CD4-positive, alpha-beta T cell treated with Interleukin-17A for 4 hours (primary cell): Measurements from ENCODE around the gene TCP11X2.
"Not testable (repeated sequence)": the region's sequence is repeated elsewhere in the genome, so short reads cannot be mapped to it uniquely, and the experiment has no call there.

Experiments used
- DNase-seq: peaks from one replicate; pipeline ENCODE4 v3.0.0-alpha.2; 2020; ENCODE audit warnings: mixed read lengths

Gene TCP11X2

DNA sequence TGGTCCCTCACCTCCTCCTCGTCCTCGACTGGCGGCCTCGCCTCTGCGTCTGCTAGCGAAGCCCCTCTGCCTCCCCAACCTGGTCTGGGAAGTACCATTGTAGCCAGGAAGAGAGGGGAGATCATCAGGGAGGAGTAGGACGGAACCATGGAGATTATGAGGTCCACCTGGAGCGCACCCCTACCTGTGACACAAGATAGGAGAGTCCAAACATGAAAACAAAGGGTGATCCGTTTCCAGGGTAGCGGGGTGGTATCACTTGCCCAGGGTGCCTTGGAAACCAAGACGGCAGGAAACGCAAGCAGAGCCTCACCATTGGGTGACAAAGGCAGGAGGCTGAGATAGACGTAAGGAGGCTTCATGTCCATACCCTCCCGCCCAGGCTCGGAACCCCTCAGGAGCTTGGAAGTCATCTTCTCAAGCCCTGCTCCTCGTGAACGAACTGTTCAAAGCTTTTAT lies at the start of gene TCP11X2:
TSS of gene TCP11X2 (minus strand) at position 51 of the 459 bp plus-strand sequence.
- DNase-seq: not testable (repeated sequence)

DNA sequence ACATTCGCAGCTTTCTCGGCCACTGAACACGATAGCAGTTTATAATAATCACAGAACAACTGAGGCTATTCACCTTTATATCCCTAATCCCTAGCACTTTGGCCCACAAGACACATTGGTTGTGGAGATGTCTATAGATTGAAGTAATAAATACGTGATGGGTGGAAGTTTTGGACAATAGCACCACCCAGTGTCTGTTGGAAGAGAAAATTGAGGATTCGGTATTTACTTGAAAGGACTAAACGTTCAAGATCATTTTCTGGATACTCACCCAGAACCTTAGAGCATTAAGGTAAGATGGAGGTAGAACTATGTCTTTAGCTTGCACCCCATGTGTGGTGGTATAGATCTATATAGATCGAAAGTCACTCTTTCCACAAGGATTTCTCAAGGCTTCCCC lies 45.7 kb upstream of the TCP11X2 start:
- DNase-seq: no peak

DNA sequence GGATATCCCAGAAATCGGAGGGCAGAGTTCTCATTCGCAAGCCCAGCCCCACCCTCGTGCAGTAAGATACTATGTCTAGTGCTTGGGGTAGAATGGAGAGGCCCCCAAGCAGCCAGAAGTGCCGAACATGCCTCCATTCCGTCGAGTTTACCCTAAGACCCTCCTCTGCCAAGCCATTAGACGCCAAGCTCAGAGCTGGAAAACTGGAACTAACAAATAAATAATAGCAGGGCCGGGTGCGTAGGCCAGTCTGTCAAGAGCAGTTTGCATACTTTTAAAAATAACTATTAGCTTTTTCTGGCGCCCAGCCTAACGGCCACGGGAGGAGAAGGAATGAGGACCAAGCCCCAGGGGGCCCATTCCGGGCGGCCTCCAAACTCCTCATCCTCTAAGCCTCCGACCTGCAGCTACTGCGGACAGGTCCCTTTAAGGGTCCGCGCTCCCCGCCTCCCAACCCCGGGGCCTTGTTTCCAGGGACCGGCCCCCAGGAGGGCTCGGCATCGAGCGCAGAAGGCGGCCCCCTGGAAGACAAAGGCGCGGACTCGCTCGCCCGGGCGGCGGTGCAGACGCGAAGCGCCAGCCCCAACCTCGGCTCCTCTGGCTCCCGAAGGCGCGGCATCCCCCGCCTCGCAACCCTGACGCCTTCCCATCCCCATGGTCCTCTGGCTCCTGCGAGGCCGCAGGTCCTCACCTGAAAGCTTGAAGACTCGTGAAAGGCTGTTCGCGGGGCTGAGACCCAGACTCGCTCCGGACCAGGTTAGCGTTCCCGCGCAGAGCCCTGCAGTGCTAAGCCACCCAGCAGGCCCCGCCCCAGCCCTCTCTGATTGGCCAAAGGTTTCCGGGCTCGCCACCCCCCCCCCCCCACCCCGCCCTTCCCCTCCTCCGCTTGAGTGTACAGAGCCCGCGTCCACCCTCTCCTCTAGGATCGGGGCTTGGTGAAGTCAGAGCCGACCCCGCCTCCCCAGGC lies 44.6 kb upstream of the TCP11X2 start, which contains the start of gene TMSB15A:
TSS of gene TMSB15A (minus strand) at position 765 of the 967 bp plus-strand sequence.
- peak; percentile 72 for DNase-seq

- no peak for DNase-seq
Measured at GRCh38 chrX:102514536-102514935, 42.9 kb upstream of the TCP11X2 start.

DNA sequence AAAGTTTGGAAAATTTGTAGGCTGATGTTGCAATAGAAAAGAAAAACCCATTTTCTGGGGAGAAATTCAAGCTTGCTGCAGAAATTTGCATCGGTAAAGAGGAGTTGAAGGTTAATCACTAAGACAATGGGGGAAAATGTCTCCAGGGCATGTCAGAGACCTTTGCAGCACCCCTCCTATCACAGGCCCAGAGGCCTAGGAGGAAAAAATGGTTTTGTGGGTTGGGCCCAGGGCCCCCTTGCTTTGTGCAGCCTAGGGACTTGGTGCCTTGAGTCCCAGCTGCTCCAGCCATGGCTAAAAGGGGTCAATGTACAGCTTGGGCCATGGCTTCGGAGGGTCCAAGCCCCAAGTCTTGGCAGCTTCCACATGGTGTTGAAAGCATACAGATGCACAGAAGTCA lies 27.1 kb upstream of the TCP11X2 start:
- DNase-seq: no peak

GRCh38 chrX:102491766-102492165 lies 20.2 kb upstream of the TCP11X2 start:
- no peak for DNase-seq

GRCh38 chrX:102478765-102479164 lies 7.2 kb upstream of the TCP11X2 start:
- not testable (repeated sequence) for DNase-seq

DNA sequence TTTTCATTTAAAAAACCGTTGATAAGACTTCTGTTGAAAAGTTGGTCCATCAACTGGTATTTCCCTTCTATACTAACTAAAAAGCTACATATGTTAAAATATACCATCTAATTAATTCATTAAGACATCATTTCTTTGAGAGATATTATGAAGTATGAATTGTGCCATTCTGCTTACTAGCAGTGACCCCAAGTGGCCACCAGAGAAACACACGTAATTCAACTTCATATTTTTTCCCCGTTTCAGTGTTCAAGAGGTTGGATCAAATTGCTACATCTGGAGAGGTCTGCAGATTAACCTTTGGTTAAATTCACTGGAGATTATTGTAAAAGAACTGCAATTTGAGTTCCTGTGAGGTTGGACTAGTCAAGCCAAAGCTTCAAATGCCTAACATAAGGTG lies 1.4 kb downstream of the TCP11X2 start:
- not testable (repeated sequence) for DNase-seq

- not testable (repeated sequence) for DNase-seq
Measured at GRCh38 chrX:102458615-102459014, 13.0 kb downstream of the TCP11X2 start.

GRCh38 chrX:102439908-102440307 lies 31.7 kb downstream of the TCP11X2 start, which contains the start of gene NXF2B:
NXF2B (minus strand) TSS chrX:102440008; CDS start chrX:102380036, 59,972 bp downstream.
- DNase-seq: not testable (repeated sequence)

DNA sequence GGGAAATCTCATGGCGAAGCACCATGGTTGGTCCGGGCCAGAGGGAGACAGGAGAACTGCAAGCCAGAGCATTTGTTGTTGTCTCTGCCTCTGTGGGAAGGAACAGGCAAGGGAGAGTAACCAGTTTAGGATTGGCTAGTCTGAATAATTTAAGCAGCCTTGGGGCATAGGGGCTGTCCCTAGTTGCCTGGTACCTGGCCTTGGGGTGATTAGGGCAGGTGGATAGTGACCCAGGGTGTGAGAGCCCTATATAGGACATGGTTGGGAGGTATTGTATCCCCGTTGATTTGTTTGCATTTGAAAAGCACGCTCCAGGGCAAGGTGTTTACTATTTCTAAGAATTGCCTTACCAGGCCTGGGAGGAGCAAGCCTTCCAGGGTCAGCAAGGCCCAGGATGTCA lies 57.1 kb downstream of the TCP11X2 start:
- not testable (repeated sequence) for DNase-seq
